KOPT-K1 (cell line): ENCODE measurements around the gene NFIC.

ENCODE experiments used
- H3K27ac ChIP-seq: fragments of 200-600 bp; sonication (generic); 2 replicates; pipeline ENCODE4 v1.5.1; 2016; ENCODE audit warnings: antibody characterized with exemption, mild to moderate bottlenecking, low read depth, low read length; ENCODE audit not compliant: poor library complexity, severe bottlenecking
- H3K36me3 ChIP-seq: fragments of 200-600 bp; sonication (generic); 2 replicates; pipeline ENCODE4 v1.5.1; 2017; ENCODE audit warnings: antibody characterized with exemption, mild to moderate bottlenecking, low read length, moderate library complexity; ENCODE audit not compliant: insufficient read depth
- H3K9me3 ChIP-seq: fragments of 200-600 bp; sonication (generic); 2 replicates; pipeline ENCODE4 v1.5.1; 2017; ENCODE audit warnings: antibody characterized with exemption, low read length, mild to moderate bottlenecking; ENCODE audit not compliant: insufficient read depth, poor library complexity, severe bottlenecking

NFIC gene

GRCh38 chr19:3458229-3459088 lies 92.1 kb downstream of the NFIC start:
- Histone ChIP-seq H3K36me3 (peaks cover 26% of the 10 kb centered on the region; the same call in 1 of the 2 replicates), H3K27ac (no peak overlapping the region), H3K9me3 (no peaks in the 10 kb centered on the region)

DNA sequence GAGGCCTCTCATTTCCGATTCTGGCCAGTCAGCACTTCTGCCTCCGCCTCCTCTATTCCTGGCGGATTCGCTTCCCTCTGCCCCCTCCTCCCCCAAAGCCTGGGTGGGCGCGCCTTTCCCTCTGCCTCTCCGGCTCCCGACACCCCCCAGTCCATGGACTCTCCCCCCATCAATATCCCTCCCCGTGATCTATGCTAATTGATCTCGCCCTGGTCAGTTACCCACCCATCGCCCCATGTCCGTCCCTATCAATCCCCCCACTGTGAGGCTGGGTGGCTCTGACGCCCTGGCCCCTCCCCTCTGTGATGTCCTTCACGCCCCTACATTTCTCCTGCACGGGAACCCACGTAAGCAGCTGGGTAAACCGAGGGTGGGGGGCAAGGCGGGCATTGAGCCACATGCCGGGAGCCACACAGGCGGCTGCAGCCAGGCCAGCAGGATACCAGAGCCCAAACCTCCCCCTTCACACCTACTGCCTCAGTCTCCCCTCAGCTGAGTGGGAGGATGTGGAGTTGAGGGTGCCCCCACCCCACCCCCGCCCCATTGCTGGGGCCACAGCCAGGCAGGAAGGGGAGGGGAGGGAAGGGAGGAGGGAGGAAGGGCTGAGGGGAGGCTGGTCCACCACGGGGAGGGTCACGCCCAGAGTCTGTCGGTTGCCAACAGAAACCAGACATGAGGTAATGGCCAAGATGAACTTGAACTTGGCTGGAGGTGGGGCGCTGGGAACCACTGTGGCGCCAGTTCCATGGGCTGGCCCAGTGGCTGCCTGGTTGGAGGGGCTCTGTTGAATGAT lies 92.9 kb downstream of the NFIC start:
- no peak overlapping the region for H3K27ac ChIP-seq
- peaks cover 18% of the 10 kb centered on the region; the same call in 1 of the 2 replicates for H3K36me3 ChIP-seq
- H3K9me3 ChIP-seq, result no peaks in the 10 kb centered on the region

GRCh38 chr19:3459965-3460582 lies 93.7 kb downstream of the NFIC start:
- Histone ChIP-seq H3K9me3 (no peaks in the 10 kb centered on the region), H3K27ac (no peak overlapping the region), H3K36me3 (peaks cover 10% of the 10 kb centered on the region; the same call in 1 of the 2 replicates)

GRCh38 chr19:3462991-3463713 lies 96.8 kb downstream of the NFIC start:
- H3K36me3 ChIP-seq, result 0 out of 2 replicates have a peak, but pooled peaks cover 4% of the 10 kb centered on the region
- H3K9me3 ChIP-seq, result peaks cover 10% of the 10 kb centered on the region
- no peak overlapping the region for H3K27ac ChIP-seq

DNA sequence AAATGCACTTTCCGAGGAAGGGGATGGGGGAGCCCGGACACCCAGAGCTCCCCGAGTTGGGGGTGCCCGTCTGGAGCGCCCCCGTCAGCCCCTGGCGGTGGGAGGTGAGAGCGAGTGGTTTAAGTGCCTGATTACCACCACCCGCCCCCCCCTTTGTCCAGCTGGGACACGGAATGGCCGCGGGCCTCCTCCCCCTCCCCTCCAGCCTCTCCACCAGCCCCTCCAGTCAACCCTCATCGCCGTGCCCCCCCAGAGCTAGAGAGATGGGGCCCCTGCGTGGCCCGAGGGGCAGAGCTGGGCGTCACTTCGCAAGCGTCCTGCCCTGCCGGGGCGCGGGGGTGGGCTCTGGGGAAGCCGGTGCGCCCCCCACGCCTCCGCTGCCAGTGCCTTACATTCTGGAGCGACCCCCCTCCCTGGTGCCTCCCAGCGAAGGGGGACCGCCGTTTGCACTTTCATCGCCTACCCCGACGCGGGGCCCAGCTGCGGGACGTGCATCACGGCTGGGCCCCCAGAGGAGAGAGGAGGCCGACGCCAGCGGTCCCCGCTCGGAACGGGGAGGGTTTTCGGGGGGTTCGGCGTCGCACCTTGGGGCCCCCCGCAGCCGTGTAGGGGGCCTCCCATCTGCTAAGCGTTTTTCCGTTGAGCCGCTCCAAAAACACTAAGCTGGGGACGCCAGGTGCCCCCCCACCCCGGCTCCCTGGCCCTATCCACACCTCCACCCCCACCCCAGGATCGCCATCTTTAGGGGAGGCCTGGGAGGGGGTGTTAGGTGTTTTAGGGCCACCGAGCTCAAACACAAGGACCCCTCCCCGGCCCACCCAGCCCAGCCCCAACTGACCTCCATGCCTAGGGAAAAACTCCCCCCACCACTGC lies 97.6 kb downstream of the NFIC start:
- Histone ChIP-seq H3K36me3 (0 out of 2 replicates have a peak, but pooled peaks cover 4% of the 10 kb centered on the region), H3K9me3 (peaks cover 11% of the 10 kb centered on the region), H3K27ac (no peak overlapping the region)

- Histone ChIP-seq H3K36me3 (0 out of 2 replicates have a peak, but pooled peaks cover 4% of the 10 kb centered on the region), H3K27ac (no peak overlapping the region), H3K9me3 (peaks cover 11% of the 10 kb centered on the region)
Observed at GRCh38 chr19:3464587-3465235, 98.3 kb downstream of the NFIC start.

DNA sequence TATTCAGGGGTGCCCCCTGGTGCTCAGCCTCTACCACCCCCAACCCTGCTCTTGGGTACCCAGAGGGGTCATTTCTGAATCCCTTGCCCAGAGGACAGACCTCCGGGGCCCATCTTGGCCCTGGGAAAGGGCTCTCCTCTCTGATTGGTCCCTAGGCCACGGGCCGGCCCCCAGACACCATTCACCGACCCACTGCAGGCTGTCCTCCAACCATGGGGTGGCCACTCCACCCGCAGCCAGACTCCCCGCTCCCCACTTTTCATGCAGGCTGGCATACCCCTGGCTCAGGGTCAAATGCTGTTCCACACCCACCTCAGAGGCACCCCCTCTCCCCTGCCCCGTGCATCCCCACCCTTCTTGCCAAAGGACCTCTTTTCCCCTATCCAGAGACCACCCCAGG lies 99.2 kb downstream of the NFIC start:
- H3K9me3 ChIP-seq, result peaks cover 11% of the 10 kb centered on the region
- no peak overlapping the region for H3K27ac ChIP-seq
- no peaks in the 10 kb centered on the region for H3K36me3 ChIP-seq

- H3K9me3 ChIP-seq, result peaks cover 11% of the 10 kb centered on the region
- no peaks in the 10 kb centered on the region for H3K36me3 ChIP-seq
- H3K27ac ChIP-seq, result no peak overlapping the region
Observed at GRCh38 chr19:3466635-3467034, 100.3 kb downstream of the NFIC start.

- no peaks in the 10 kb centered on the region for H3K36me3 ChIP-seq
- H3K27ac ChIP-seq, result no peak overlapping the region
- H3K9me3 ChIP-seq, result peaks cover 11% of the 10 kb centered on the region
Observed at GRCh38 chr19:3467437-3468198, 101.2 kb downstream of the NFIC start.

DNA sequence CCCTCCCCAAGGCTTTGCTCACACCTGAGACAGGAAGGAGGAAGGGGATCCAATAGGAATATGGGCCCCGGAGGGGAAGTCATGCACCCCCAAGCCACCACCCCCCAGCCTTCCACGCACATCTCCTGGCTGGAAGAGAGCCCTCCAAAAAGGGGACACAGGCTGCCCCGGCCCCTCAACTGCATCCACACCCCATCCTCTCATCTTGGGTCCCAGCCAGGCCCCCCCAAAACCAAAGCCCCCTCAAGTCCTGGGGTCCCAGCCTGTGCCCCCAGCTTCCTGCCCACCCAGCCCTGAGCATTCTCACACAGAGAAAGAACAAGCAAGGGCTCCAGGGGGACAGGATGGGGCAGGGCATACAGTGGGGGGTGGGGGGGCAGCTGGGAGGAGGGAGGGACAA lies 101.8 kb downstream of the NFIC start:
- Histone ChIP-seq H3K9me3 (peaks cover 11% of the 10 kb centered on the region), H3K36me3 (no peaks in the 10 kb centered on the region), H3K27ac (no peak overlapping the region)

DNA sequence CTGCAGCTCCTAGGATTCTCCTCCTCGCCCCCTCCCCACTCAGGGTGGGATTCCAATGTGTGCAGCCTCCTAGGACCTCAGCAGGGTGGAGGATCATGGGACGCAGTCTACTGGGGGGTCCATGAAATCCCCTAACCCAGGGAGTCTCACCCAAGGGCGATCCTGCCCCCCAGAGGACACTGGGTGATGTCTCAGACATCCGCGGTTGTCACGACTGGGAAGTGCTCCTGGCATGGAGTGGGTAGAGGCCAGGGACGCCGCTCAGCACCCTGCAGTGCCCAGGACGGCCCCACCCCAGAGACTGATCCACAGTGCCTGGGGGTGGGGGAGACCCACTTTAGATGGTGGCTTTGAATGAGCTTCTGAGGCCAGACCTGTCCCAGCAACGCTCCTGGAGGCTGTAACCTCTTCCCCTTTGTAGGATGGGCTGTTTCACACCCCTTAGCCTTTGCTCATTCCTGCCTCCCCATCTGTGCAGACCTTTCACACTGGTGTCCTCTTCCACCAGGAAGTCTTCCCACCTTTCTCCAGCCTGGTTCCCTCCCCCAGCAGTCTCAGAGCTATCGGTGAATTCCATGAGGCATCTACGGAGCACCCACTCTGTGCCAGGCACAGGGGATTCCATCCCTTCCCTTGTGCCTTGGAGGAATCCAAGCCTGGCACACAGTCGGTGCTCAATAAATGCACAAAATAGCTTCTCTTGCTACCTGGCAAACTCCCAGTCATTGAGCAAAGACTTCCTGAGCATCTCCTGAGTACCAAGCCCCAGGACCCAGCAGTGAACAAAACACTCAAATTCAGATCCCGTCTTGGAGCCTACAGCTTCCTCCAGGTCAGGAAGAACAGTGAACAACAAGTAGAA lies 103.5 kb downstream of the NFIC start:
- no peak overlapping the region for H3K27ac ChIP-seq
- peaks cover 12% of the 10 kb centered on the region; the same call in 1 of the 2 replicates for H3K36me3 ChIP-seq
- peaks cover 11% of the 10 kb centered on the region for H3K9me3 ChIP-seq

DNA sequence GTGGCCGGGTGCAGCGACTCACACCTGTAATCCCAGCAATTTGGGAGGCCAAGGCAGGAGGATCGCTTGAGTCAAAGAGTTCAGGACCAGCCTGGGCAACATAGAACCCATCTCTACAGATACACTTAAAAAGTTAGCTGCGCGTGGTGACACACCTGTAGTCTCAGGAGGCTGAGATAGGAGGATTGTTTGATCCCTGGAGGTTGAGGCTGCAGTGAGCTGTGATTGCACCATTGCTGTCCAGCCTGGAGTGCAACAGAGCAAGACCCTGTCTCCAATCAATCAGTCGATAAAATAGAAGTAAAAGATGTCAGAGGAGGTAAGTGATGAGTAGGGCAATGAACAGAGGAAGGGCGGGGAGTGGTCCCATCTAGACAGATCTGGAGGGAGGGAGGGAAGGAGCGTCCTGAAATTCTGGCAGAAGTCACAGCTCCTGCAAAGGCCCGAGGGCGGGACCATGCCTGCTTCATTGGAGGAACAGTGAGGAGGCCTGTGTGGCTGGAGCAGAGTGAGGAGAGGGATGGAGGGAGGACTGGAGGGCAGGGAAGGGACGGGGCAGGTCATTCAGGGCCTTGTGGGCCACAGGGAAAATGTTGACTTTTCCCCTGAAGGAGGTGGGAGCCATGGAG lies 104.2 kb downstream of the NFIC start:
- Histone ChIP-seq H3K27ac (no peak overlapping the region), H3K36me3 (peaks cover 19% of the 10 kb centered on the region; the same call in 1 of the 2 replicates), H3K9me3 (peaks cover 11% of the 10 kb centered on the region)
